KG1 (cell line): ENCODE results near the gene RGS7.
"Not testable (repeated sequence)": the region's sequence is repeated elsewhere in the genome, so short reads cannot be mapped to it uniquely, and the experiment has no call there.

Source experiments
- DNase-seq: peaks from one replicate; lab custom pipeline; 2025; lab: John Stamatoyannopoulos, UW

Gene RGS7

DNA sequence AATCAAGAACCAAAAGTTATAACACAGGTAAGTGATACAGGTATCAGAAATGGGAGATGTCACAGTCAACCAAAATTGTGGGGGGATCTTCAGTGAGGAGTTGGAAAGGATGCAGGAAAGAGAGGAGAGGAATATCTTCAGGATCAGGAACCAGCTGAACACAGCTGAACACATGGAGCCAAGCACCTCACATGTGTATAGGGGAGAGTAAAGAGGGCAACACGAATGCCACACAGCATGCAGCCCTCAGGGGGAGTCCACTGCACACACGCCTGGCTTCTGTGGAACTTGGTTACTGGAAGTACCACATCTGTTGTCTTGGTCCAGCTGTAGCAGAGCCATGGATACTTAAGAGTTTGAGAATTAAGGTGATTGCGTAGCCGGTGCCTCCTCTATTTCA, 218.8 kb downstream of the RGS7 start:
- no peak for DNase-seq

DNA sequence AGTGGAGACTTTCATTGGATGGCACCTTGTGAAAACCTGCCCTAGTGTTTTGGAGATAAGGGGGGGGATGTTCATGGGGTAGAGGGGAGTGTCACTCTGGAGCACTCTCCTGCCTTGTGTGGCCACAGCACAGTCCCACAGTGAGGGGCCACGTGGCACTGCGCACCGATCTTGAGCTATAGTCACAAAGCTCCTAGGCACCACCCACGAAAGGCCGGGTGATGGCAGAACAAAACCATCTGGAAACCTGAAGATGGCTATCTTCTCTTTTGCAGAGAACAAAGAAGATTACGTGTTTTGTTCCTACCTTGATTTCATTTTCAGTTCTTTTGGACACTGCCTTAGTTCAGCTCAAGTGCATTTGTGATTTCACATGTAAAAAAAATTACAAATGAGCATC, 220.6 kb downstream of the RGS7 start:
- no peak for DNase-seq

DNA sequence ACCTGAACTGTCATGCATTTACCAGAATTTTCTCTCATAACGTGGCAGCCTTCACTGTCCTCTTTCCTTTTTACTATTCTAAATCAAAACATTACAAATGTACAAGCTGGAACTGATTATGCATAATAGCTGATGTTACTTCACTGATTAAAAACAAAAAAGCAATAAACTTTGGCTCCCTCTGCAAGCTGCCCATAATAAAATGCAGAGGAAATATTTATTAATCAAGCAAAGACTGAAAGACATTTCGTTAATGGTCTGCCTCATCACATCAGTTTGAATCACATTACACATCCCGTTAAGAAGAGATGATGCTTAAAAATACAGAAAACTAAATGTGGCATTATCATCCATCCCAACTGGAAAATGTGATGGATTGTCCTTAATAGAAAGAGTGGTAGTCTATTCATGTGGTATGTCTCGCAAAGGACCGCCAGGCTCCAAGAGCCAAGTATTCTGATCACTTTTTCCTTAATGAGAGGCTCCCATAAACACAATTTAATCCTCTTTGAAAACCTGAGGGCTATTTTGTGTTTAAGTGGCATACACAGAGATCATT, 225.3 kb downstream of the RGS7 start:
- DNase-seq: no peak

DNA sequence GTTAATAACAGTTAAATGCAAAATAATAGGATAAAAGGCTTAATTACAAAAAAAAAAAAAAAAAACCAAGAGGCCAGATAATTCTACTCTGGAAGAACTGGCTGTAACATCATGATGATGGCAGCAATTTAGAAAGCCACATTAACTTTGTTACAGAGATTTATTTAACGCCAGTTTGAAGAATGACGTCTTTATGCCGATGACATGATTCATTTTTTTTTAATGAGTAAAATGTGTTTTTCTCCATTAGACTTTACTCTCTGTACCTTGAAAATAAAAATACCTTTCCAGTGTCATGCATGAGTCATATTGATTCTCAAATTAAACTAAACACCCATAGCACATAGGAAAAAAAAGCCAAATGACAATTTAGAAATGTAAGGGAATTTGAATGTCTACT, 226.1 kb downstream of the RGS7 start:
- no peak for DNase-seq

DNA sequence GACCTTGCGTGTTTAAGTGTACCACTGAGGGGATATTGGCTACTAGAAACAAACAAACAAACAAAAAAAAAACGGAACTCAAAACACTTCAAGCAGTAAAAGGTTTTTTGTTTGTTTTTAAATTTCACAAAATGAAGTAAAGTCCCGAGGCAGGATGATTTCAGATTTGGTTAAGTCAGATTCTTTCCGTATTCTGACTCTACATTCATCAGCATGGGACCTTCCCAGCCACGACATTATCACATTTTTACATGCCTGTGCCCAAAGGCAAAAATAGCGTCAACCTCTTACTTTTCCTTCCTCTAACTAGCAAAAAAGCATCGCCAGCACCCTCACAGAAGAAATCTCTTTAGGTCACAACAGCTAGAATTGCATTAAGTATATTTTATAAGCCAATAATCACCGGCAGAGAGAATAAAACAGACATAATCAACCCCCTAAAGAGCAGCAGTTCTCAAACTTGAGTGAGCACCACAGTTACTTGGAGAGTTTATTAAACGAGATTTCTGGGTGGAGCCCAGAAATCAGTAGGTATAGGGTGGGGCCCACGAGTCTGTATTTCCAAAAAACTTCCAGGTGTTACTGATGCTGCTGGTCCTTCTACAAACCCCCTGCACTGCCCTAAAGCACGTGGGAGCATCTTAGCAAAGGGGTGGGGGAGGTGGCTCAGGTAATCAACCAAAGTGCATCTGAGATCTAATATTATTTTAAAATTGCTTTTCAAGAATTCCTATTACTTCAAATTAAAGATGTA, 227.6 kb downstream of the RGS7 start:
- no peak for DNase-seq

DNA sequence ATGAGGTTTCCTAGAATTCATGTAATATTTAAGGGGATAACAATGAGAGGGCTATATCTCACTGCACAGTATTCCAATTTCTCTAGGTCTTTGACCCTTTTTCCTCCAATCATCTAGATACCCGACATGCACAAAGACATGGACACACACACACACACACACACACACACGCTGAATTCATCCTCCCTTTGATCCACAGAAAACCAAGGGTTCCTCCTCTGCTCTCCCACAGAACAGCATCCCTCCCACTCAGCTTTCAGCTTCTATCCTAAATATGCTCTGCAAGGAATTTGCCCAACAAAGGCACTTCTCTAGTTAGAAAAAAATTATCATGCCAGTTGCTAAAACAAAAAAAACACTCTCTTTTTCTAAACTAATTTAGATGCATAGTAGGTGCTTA, 231.7 kb downstream of the RGS7 start:
- DNase-seq: no peak

DNA sequence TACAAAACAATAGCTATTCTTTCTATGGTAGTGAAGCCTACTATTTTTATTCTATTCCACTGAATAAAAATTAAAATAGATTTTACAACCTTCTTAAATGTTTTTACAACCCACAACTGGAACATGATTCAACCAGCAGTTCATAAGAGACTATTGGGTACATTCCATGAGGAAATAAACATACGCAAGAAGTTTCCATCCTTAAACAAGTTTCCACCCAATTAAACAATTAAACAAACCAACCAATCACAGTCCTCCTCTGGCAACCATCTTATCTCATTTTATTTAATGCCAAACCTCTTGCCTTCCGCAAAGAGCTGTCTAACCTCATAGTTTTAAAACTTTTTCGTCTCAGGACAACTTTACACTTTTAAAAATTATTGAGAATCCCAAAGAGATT, 239.0 kb downstream of the RGS7 start:
- no peak for DNase-seq

DNA sequence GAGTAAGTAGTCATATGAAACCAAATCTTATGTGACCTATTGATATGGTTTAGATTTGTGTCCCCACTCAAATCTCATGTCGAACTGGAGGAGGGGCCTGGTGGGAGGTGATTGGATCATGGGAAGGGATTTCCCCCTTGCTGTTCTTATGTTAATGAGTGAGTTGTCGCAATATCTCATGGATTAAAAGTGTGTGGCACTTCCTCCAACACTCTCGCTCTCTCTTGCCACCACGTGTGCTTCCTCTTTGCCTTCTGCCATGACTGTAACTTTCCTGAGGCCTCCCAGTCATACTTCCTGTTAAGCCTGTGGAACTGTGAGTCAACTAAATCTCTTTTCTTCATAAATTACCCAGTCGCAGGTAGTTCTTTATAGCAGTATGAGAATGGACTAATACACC, 241.2 kb downstream of the RGS7 start:
- DNase-seq: no peak

DNA sequence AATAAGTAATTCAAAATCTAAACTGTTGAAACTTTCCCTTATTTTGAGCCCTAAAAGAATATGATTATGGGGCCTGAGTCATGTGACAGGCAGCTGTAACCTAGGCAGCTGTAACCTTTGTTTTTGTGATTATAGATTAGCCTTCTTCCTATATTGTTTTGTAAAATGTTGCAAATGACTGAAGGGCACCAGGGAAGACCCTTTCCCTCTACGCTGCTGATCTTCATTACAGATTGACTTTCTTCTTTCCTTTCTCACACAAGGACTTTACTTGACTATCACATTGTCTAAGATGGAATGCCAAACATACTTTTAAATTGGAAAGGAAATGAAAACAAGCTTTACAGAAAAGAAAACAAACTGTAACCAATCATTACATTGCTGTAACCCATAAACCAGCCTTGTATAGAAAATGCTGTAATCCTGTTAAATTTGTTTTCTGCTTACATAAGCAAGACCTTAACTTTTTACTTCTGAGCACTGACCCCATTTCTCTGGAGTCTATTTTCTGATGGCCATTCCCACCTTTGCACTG, 242.2 kb downstream of the RGS7 start:
- DNase-seq: no peak

DNA sequence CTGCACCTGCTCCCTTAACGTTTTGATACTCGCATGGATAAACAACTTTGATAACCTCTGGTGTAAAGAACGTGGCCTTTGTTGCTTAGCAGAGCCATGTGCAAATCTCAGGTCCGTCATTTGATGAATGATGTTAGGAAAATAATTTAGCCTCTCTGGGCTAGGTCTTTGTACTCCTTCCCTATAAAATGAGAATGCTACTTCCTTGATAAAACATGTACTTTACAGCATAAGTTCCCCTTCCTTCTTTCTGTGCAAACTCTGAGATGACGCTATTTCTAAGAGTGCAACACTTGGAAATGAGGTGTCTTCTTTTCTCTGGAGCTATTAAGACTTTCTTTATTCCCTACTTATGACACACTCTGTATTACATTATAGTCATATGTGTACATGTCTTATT, 243.4 kb downstream of the RGS7 start:
- no peak for DNase-seq

DNA sequence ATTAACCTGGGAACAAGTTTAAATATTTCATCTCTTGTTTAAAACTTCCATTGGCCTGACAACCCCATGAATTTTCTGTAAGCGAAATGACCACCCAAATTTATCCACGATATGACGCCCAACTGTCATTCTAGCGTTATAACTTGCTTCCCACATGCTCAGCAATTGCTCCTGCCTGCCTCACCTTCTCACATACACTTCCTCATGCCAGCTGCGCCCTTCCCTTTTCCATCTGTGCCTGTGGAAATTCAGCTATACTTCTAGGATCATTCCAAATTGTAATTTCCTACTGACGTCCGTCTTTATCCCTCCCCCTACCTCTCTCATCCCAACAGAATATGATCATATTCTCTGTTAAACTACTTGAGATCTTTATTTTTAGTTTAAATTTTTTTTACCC, 248.0 kb downstream of the RGS7 start:
- DNase-seq: no peak

DNA sequence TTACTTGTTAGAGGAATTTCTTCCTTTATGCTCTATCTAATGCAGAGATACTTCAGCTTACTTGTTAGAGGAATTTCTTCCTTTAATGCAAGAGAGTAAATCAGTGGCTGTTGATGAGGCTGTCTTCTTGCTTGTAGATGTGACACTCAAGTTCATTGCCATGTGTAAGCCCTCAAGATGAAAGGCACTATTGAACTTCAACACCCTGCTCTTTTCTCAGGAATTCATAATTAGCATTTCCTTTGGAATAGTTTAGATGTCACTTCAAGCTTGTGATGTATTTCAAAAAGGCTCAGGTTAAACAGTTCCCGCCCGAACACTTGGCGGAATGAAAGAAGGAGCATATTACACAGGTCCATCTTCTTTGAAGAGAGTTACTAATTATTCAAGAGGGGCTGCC, 251.9 kb downstream of the RGS7 start:
- no peak for DNase-seq

DNA sequence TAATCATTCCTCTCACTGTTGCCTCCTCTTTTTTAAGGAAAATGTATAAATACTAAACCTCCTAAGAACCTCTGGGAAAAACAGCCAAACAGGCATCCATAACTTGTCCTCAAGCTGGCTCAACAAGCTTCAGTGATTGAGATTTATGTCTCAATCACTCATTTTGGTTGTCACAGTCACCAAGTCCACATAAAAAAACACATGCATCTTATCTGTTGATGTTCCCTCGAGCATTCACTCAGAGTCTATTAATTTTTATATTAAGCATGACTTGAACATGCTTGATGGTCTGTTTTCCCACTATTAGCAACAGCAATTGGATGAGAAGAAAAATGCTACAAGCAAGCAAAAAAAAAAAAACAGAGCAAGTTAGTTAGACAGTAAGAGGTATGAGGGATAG, 254.3 kb downstream of the RGS7 start:
- DNase-seq: no peak

DNA sequence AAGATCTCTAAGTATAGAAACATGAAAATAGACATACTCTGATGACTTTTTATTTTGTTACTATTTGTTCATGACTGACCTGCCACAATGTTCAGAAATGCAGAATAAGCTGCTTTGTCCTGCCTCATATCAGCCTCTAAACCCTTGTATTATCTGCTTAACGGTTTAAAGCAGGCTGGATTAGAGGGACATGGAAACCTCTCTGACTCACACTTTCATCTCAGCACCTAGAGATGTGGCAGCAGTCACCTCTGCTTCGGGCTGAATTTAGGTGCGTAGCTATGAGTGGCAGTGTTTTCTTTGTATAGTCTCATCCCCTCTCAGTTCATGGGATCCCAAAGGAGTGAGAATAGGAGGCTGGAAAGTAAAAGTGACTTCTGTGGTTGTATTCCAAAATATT, 255.4 kb downstream of the RGS7 start:
- DNase-seq: no peak

DNA sequence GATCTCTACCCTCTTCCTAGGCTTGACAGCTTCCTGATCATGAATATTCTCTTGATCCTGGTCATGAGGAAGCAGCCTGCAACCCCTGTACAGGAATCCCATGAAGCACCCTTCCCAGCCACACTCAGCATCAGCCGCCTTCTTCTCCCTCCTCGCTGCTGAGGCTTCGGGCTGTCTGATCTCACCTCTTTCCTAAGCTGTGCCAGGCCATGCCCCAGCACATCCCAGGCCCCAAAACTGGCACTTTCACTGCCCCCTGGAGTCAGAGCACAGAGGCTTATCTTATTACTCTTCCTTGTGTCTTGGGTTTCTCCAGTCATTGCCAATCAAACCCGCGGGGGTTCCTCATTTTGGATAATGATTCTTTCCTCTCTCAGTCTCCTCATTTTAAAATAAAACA, 259.5 kb downstream of the RGS7 start:
- DNase-seq: no peak

DNA sequence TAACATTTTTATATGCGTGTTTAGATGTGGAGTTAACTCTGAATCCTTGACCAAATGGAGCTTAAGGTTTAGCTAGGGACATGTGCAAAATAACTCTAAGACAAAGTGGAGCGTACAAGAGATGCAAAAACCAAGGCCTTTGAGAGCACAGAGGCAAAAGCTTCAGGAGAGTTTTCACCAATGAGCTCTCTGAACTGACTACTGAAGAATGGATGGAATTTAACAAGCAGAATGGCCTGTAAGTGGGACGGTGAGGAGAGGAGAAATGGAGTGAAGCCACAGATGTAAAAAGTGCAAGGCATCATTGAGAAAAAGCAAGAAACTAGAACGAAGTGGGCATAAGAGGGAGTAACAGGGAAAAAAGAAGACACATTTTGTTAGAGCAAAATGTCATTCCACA, 260.0 kb downstream of the RGS7 start:
- DNase-seq: no peak

DNA sequence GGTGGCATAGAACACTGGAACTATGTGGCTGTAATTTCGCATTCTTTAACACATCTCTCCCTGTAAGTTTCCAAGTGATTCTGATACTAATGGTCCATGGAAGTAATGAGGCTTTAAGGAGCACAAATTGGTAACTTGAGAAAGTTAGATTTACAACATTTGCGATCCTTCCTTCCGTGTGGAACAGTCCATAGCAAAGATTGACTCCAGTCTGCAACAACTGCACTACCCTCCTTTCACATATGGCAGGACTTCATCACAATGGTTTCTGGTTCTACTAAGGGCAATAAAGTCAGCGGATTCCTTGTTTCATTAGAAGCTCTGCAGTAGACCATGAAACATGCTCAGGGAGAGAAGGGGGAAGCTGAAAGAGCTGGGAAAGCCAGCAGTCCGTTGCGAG, 261.2 kb downstream of the RGS7 start:
- no peak for DNase-seq

DNA sequence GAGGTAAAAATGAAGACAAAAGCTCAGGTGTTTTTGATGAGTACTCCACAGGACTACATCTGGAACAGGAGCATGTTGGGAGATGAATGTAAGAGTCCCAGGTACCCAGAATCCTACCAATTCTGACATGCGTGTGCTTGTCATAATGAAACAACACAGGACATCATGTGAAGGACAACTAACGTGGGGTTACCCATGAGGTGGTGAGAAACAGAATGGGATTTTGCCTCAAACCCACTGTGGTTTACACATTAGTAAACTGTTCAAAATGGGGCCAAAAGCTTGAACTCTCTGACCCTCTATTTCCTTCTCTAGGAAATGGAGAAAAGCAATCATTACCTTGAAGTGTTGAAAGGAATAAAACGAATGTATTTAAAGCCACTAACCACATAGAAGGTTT, 266.2 kb downstream of the RGS7 start:
- DNase-seq: no peak

DNA sequence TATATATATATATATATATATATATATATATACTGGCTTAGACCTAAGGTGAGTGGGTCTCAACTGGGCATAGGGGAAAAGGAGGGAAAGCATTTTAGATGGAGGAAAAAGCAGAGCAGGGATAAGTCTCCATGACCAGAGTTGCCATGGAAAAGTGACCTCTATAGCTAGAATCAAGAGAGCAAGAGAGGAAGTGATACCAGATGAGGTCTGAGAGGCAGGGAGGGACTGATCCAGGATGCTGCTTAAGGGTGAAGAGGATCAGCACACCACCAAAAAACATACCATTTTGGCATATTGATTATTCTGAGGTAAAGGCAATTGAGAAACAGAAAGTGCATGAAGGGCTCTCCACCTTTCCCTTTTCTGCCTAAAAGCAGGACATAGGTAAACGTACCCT, 267.9 kb downstream of the RGS7 start:
- DNase-seq: not testable (repeated sequence)

DNA sequence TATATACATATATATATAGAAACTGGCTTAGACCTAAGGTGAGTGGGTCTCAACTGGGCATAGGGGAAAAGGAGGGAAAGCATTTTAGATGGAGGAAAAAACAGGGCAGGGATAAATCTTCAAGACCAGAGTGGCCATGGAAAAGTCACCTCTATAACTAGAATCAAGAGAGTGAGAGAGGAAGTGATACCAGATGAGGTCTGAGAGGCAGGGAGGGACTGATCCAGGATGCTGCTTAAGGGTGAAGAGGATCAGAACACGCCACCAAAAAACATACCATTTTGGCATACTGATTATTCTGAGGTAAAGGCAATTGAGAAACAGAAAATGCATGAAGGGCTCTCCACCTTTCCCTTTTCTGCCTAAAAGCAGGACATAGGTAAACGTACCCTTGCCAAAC, 268.9 kb downstream of the RGS7 start:
- DNase-seq: not testable (repeated sequence)

DNA sequence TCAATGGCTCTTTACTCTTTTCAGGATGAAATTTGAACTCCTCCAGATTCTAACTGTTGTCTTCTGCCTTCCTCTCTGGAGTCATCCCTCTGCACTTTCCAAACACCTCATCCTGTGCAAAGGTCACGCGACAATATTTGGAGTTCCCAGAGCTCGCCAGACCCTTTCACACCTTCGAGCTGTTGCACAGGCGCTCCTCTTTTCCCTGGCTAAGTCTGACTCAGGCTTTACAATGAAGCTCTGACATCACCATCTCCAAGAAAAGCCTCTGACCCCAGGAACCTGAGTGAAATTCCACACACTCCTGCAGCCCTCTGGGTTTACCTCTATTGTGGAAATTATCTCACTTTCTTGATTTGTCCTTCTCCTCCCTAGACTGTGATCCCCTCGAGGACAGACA, 270.3 kb downstream of the RGS7 start:
- DNase-seq: no peak

DNA sequence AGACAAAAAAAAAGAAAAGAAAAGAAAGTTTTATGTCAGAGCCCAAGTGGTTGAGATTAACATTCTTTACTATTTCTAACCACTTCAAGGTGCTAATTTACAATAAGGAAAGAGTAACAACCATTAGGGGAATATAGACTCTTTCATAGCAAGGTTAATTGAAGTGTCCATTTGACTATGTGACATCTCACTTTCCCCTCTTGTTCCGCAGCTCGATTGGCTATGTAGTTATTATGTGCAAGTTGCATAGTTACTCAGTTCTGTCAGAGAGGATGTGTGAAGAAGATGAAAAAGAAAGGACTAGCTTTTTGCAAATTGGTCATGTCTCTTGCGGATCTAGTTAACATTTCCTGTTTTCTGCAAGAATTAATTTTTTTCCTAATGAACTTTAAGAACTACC, 273.7 kb downstream of the RGS7 start:
- no peak for DNase-seq

DNA sequence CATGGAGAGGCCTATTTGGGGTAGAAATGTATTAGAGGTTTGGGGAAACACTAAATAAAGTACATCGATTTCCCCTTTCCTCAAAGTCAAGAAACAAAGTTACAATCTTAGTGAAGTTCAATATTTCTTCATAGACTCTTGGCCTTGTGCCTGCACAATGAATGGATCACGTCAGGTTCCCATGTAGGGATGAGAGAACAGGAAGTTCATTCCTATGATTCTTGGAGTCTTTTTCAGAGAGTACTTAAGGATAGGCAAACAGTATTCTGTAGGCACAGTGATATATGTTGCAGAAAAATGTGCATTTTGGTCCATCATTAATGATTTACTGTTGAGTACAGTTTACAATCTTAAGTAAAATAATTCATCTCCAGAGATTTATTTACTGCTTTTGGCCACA, 275.5 kb downstream of the RGS7 start:
- DNase-seq: no peak

DNA sequence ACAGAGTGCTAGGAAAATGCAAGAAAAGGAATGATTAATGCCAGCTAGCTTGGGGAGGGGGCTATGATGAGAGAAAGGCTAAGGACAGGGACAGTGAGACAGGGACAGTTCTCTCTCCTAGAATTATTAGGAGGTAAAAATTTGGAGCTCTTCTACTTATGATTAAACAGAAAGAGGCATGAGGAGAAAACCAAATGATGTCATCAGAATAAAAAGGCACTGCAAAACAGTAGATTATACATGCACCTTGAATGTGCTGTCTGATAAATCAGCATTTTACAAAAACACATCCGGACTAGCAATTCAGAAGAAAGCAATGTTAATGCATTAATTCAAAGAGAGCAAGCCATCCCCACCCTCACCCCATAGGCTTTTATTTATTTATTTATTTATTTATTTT, 277.5 kb downstream of the RGS7 start:
- DNase-seq: no peak
